B cell (primary cell): ENCODE data around the gene GNB5. TPM values are rescaled to one million over a fixed set of nuclear protein-coding genes. Genes with fewer than 3 reads are reported as not detected.

Experiments used
- ATAC-seq: fragments of 200-7000 bp; cut with Tn5 transposase; one replicate; pipeline ENCODE4 v1.10.0; 2021; ENCODE audit warnings: low read depth, mild to moderate bottlenecking, moderate number of reproducible peaks, moderate library complexity
- CTCF ChIA-PET: fragments of 350-600 bp; sonication (Branson Sonifier 250); formaldehyde crosslinking; loops from one replicate; lab custom pipeline; 2021; ENCODE audit warnings: antibody characterized with exemption, inconsistent platforms; lab: Charles Lee
- POLR2A ChIA-PET: fragments of 350-600 bp; sonication (Branson Sonifier 250); formaldehyde crosslinking; loops from one replicate; lab custom pipeline; 2021; ENCODE audit warnings: antibody characterized with exemption; lab: Charles Lee
- DNase-seq: peaks from one replicate; pipeline ENCODE4 v3.0.0; 2013
- H2AFZ ChIP-seq: 2 replicates; pipeline ENCODE4 v1.6.1; 2012; ENCODE audit warnings: mild to moderate bottlenecking, low read depth, low read length; ENCODE audit not compliant: insufficient read depth, poor library complexity, severe bottlenecking
- H3K27ac ChIP-seq, 2 donors: 1 replicate in 1 of 2; 2 replicates in 1 of 2; pipeline ENCODE4 v1.5.1; 2012 to 2013; ENCODE audit warnings: low read length in 2 of 2, mild to moderate bottlenecking in 2 of 2, moderate library complexity in 1 of 2
- H3K27me3 ChIP-seq, 4 experiments: fragments of 200-600 bp in 1 of 4; sonication (generic) in 1 of 4; replicated peaks in 1 of 4; 1 replicate in 2 of 4; 2 replicates in 2 of 4; pipeline versions ENCODE4 v1.6.1 to v1.7.0; 2013 to 2016; ENCODE audit warnings: low read length in 3 of 4, mild to moderate bottlenecking in 2 of 4, mixed read lengths in 1 of 4, moderate library complexity in 1 of 4; ENCODE audit not compliant: insufficient read depth in 4 of 4, control insufficient read depth in 3 of 4; ENCODE audit errors: control extremely low read depth in 1 of 4
- H3K36me3 ChIP-seq, 2 experiments: replicated peaks in 1 of 2; 1 replicate in 1 of 2; 2 replicates in 1 of 2; pipeline versions ENCODE4 v1.6.1 to v1.7.1; 2013; ENCODE audit warnings: low read length in 1 of 2; ENCODE audit not compliant: insufficient read depth in 2 of 2, control insufficient read depth in 1 of 2; ENCODE audit errors: control extremely low read depth in 1 of 2, extremely low read depth in 1 of 2
- H3K4me1 ChIP-seq, 2 donors: fragments of 200-600 bp in 1 of 2; sonication (generic) in 1 of 2; 1 replicate in 1 of 2; 2 replicates in 1 of 2; pipeline versions ENCODE4 v1.5.1 to v1.6.1; 2013 to 2017; ENCODE audit warnings: low read length in 2 of 2; ENCODE audit not compliant: control insufficient read depth in 2 of 2, insufficient read depth in 2 of 2
- H3K4me2 ChIP-seq: replicated peaks from 2 replicates; pipeline ENCODE3; 2012; ENCODE audit warnings: mild to moderate bottlenecking, low read depth, low read length; ENCODE audit not compliant: poor library complexity, severe bottlenecking
- H3K4me3 ChIP-seq, 5 experiments: fragments of 200-600 bp in 1 of 5; sonication (generic) in 1 of 5; 1 replicate in 3 of 5; 2 replicates in 2 of 5; pipeline versions ENCODE4 v1.5.1 to v1.7.0; 2011 to 2016; ENCODE audit warnings: low read length in 4 of 5, mild to moderate bottlenecking in 4 of 5, low read depth in 2 of 5, control low read depth in 1 of 5, moderate library complexity in 1 of 5; ENCODE audit not compliant: insufficient read depth in 1 of 5; ENCODE audit errors: control extremely low read depth in 1 of 5, extremely low read depth in 1 of 5
- H3K79me2 ChIP-seq: fragments of 200-600 bp; sonication (generic); one replicate; pipeline ENCODE4 v1.6.0; 2016; ENCODE audit warnings: low read length; ENCODE audit not compliant: control insufficient read depth, insufficient read depth
- H3K9ac ChIP-seq: fragments of 200-600 bp; sonication (generic); 2 replicates; pipeline ENCODE4 v1.6.1; 2017; ENCODE audit warnings: mild to moderate bottlenecking, low read length, moderate library complexity
- H3K9me3 ChIP-seq, 3 donors: one replicate each; pipeline versions ENCODE4 v1.6.1 to v1.7.1; 2013; ENCODE audit warnings: low read length in 2 of 3; ENCODE audit not compliant: control insufficient read depth in 2 of 3, insufficient read depth in 1 of 3; ENCODE audit errors: control extremely low read depth in 1 of 3
- H4K20me1 ChIP-seq: 2 replicates; pipeline ENCODE4 v1.6.0; 2012; ENCODE audit warnings: mild to moderate bottlenecking, low read length; ENCODE audit not compliant: insufficient read depth, control insufficient read depth, poor library complexity, severe bottlenecking
- H3K27ac Mint-ChIP-seq: one replicate; pipeline ENCODE4 v1.8.0; 2021; ENCODE audit warnings: mixed read lengths
- H3K27me3 Mint-ChIP-seq: one replicate; pipeline ENCODE4 v1.8.0; 2021; ENCODE audit warnings: mixed read lengths
- H3K4me1 Mint-ChIP-seq: one replicate; pipeline ENCODE4 v1.8.0; 2021; ENCODE audit warnings: mixed read lengths
- H3K4me3 Mint-ChIP-seq: one replicate; pipeline ENCODE4 v1.8.0; 2021; ENCODE audit warnings: mixed read lengths
- H3K9me3 Mint-ChIP-seq: one replicate; pipeline ENCODE4 v1.8.0; 2022; ENCODE audit warnings: mixed read lengths; ENCODE audit not compliant: insufficient read depth
- CTCF ChIP-seq: fragments of 200-600 bp; IDR thresholded peaks from one replicate; pipeline ENCODE4 v1.8.0; 2022; ENCODE audit warnings: antibody characterized with exemption, mild to moderate bottlenecking
- EZH2 ChIP-seq: IDR thresholded peaks from 2 replicates; pipeline ENCODE4 v1.6.1; 2012; ENCODE audit warnings: borderline replicate concordance, low read depth, mild to moderate bottlenecking, moderate library complexity, low read length; ENCODE audit not compliant: insufficient read depth, poor library complexity, severe bottlenecking
- WGBS: methylation state at CpG from one replicate; pipeline ENCODE4 v1.1.5; 2013; ENCODE audit warnings: missing lambda C conversion rate; ENCODE audit not compliant: insufficient coverage; 5-methylcytosine and 5-hydroxymethylcytosine counted together
- intact Hi-C: fragments of 100-400 bp; cut with micrococcal nuclease; formaldehyde crosslinking; loops from one replicate; pipeline ENCODE4 v1.10.0; 2022
- polyA plus RNA-seq: library from polyadenylated mRNA; depleted of rRNA; stranded (reverse); fragments of >200 nt; gene quantifications from 2 replicates; pipeline ENCODE4 v1.2.3, GENCODE V29; 2012
- total RNA-seq, 2 donors: library from RNA; stranded (reverse); fragments of 120-200 nt in 1 of 2; gene quantifications; 1 replicate in 1 of 2; 2 replicates in 1 of 2; pipeline versions ENCODE4 v1.2.3 to v1.2.4, GENCODE V29; 2013 to 2022

The GNB5 gene
- total and polyA plus RNA-seq, 2 donors (not counting 1 experiment from before 2014, with no cell fraction given) = 58.5 to 142 TPM

- H3K79me2 ChIP-seq = peaks cover 65% of the 10 kb centered on the region
- H4K20me1 ChIP-seq = peaks cover 47% of the 10 kb centered on the region
- TF ChIP-seq EZH2 = no peak
- no peak for TF ChIP-seq CTCF
- H3K4me3 ChIP-seq = peak overlapping the region; percentile 67 to 97 (median 87)
- peaks cover 64% of the 10 kb centered on the region for H3K4me1 Mint-ChIP-seq
- H3K9me3 Mint-ChIP-seq = no peaks in the 10 kb centered on the region
- peak overlapping the region; percentile 87 for H3K4me2 ChIP-seq
- peak overlapping the region; percentile 97 for H3K27ac Mint-ChIP-seq
- H3K9ac ChIP-seq = peak overlapping the region; percentile 90
- H3K36me3 ChIP-seq = peaks cover 0 to 4% of the 10 kb centered on the region in 2 experiments
- peak overlapping the region; percentile 67 for H2AFZ ChIP-seq
- H3K27me3 ChIP-seq = no peaks in the 10 kb centered on the region
- peak overlapping the region; percentile 93 for H3K4me3 Mint-ChIP-seq
- peak overlapping the region; percentile 97 for H3K27ac ChIP-seq
- 50% methylated on average over 2 of the region's 10 CpGs for WGBS
- H3K27me3 Mint-ChIP-seq = no peaks in the 10 kb centered on the region
- ATAC-seq (no peak), DNase-seq (no peak)
- ChIA-PET CTCF (interaction anchor here (0.8 to 3.4 kb wide), 14 partner anchors 14 to 83 kb away, joined by 3 to 25 read pairs (median 5); no protein-coding TSS in a partner anchor), POLR2A (interaction anchor here (0.6 to 3.0 kb wide), 10 partner anchors 14 to 545 kb away, joined by 3 to 60 read pairs (median 4); no protein-coding TSS in a partner anchor)
- H3K9me3 ChIP-seq = no peaks in the 10 kb centered on the region
- peaks cover 33 to 48% of the 10 kb centered on the region in 2 donors for H3K4me1 ChIP-seq
- intact Hi-C loops = loop anchor here (1.0 to 2.0 kb wide), 4 partner anchors 14 to 160 kb away; partner anchors contain the start of gene MAPK6
Measured at GRCh38 chr15:52178765-52179164, 12.4 kb downstream of the GNB5 start.

GRCh38 chr15:52172869-52173268 is 18.3 kb downstream of the GNB5 start:
- no peaks in the 10 kb centered on the region for H3K27me3 ChIP-seq
- H3K4me2 ChIP-seq = no peak overlapping the region
- TF ChIP-seq EZH2 (no peak), CTCF (no peak)
- peaks cover 83% of the 10 kb centered on the region for H4K20me1 ChIP-seq
- Mint-ChIP-seq H3K27ac (no peak overlapping the region), H3K4me3 (no peak overlapping the region), H3K27me3 (no peaks in the 10 kb centered on the region), H3K9me3 (no peaks in the 10 kb centered on the region), H3K4me1 (peaks cover 62% of the 10 kb centered on the region)
- H3K4me1 ChIP-seq = peaks cover 10 to 18% of the 10 kb centered on the region in 2 donors
- H3K36me3 ChIP-seq = peaks cover 0 to 10% of the 10 kb centered on the region in 2 experiments
- intact Hi-C loops = no loop called here
- ATAC-seq (no peak), DNase-seq (no peak)
- H3K9ac ChIP-seq = no peak overlapping the region
- CTCF ChIA-PET = interaction anchor here (1.2 to 2.1 kb wide), 4 partner anchors 11 to 54 kb away, joined by 3 to 13 read pairs (median 5); no protein-coding TSS in a partner anchor
- no peak overlapping the region for H3K4me3 ChIP-seq
- WGBS = no CpG with 5 or more reads among the region's 2 CpGs
- no peak overlapping the region for H2AFZ ChIP-seq
- POLR2A ChIA-PET = no interaction called here
- H3K9me3 ChIP-seq = no peaks in the 10 kb centered on the region
- peaks cover 99% of the 10 kb centered on the region for H3K79me2 ChIP-seq
- no peak overlapping the region for H3K27ac ChIP-seq
